ENCODE results near the gene PLA1A. TPM values are rescaled to one million over a fixed set of nuclear protein-coding genes. Genes with fewer than 3 reads are reported as not detected.
A peak's percentile ranks its signal among the peaks of the same experiment; 100 is the strongest.
"Not testable (repeated sequence)": the region's sequence is repeated elsewhere in the genome, so short reads cannot be mapped to it uniquely, and the experiment has no call there.

The PLA1A gene
- total RNA-seq, 1 donor from 2014 or later = 2.0 TPM

GRCh38 chr3:119570229-119570628 is 27.5 kb upstream of the PLA1A start:
- intact Hi-C loops (cut with DNase I) = no loop called here
- peak; percentile 39 for ATAC-seq

GRCh38 chr3:119571230-119571629 is 26.5 kb upstream of the PLA1A start:
- intact Hi-C loops (cut with DNase I) = no loop called here
- ATAC-seq = no peak
- no peak for DNase-seq (ENCODE audit: missing footprints)

More at GRCh38 chr3:119570229-119570628, 27.5 kb upstream of the PLA1A start:
- DNase-seq (ENCODE audit: missing footprints) = no peak

GRCh38 chr3:119571688-119572087 is 26.0 kb upstream of the PLA1A start:
- no peak for ATAC-seq
- DNase-seq (ENCODE audit: missing footprints) = no peak
- intact Hi-C loops (cut with DNase I) = no loop called here

- ATAC-seq (no peak), DNase-seq (ENCODE audit: missing footprints) (no peak)
- intact Hi-C loops (cut with DNase I) = loop anchor here (5.0 kb wide), 1 partner anchor 847 kb away; no protein-coding TSS in a partner anchor
Observed at GRCh38 chr3:119575507-119575906, 22.2 kb upstream of the PLA1A start.

- intact Hi-C loops (cut with DNase I) = loop anchor here (2.0 to 5.0 kb wide), 2 partner anchors 97 to 843 kb away; partner anchors contain the start of gene COX17
- ATAC-seq (peak; percentile 94), DNase-seq (ENCODE audit: missing footprints) (peak; percentile 92)
Observed at GRCh38 chr3:119579366-119580066, 18.2 kb upstream of the PLA1A start, which contains the start of gene ADPRH. Gene ADPRH, plus strand, starts transcription at chr3:119579492. Its CDS starts 2,678 bp downstream, at chr3:119582170.

DNA sequence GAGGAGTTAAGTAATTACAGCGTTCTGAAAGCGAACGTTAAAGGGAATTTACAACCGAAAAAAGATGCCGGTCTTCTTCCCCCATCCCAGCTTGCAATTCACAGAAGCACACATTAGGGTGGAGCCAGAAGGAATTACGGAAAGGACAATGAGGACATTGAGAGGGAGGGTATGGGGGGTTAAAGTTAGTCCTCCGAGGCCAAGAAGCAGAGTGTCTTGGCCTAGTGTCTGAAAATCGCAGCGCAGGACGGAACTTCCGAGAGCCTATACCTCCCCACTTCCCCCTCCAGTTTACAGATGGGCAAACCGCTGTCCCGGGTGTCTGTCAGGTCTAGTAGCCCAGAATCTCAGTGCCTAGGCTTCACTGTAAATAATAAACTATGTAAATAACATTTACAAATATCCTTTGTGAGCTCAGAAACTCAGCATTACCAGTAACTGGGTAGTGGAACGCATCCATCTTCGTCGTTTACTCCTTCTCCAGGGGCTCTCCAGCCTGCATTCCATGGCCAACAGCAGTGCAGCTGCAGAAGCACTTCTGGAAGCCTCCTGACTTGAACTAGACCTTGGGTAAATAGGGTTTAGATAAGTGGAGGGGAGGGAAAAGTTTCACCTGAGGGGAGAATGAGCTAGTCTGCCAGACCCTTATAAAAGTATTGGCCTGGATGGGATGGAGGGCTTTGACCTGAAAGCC is 17.5 kb upstream of the PLA1A start:
- peak; percentile 63 for ATAC-seq
- intact Hi-C loops (cut with DNase I) = no loop called here

DNA sequence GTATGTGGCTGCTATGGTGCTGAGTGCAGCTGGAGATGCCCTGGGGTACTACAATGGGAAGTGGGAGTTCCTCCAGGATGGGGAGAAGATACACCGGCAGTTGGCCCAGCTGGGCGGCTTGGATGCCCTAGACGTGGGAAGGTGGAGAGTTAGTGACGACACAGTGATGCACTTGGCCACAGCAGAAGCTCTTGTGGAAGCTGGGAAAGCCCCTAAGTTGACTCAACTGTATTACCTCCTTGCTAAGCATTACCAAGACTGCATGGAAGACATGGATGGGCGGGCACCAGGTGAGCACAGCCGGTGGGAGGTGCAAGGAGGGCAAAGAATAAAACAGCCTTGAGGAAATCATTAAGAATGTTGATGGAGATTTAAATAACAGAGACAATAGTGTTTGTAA is 15.5 kb upstream of the PLA1A start:
- ATAC-seq = no peak
- intact Hi-C loops (cut with DNase I) = no loop called here
- no peak for DNase-seq (ENCODE audit: missing footprints)

More for the DNA sequence above, 17.5 kb upstream of the PLA1A start:
- peak; percentile 78 for DNase-seq (ENCODE audit: missing footprints)

DNA sequence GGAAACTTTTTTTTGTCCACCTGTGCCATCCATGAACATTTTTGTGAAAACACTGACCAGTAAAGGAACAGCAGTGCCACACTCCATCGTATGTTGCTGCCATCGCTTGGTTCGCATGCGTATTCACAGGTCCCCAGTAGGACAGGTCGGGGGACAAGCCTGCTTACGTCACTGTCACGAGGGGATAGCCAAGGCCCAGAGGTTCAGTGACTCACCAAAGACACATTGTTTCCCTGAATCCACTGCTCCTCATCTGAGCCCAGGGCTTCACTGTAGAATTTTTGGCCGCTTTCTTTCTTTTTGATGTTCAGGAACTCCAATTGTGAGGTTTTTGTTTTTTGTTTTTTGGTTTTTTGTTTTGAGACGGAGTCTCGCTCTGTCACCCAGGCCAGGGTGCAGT is 12.5 kb upstream of the PLA1A start:
- DNase-seq (ENCODE audit: missing footprints) = no peak
- intact Hi-C loops (cut with DNase I) = no loop called here
- ATAC-seq = no peak

GRCh38 chr3:119585856-119586570 is 11.7 kb upstream of the PLA1A start:
- intact Hi-C loops (cut with DNase I) = no loop called here
- ATAC-seq = no peak
- DNase-seq (ENCODE audit: missing footprints) = no peak

- ATAC-seq (no peak), DNase-seq (ENCODE audit: missing footprints) (no peak)
- intact Hi-C loops (cut with DNase I) = no loop called here
Observed at GRCh38 chr3:119586733-119587172, 10.9 kb upstream of the PLA1A start.

- DNase-seq (ENCODE audit: missing footprints) (peak; percentile 80), ATAC-seq (peak; percentile 44)
- intact Hi-C loops (cut with DNase I) = no loop called here
Observed at GRCh38 chr3:119588112-119588511, 9.6 kb upstream of the PLA1A start.

GRCh38 chr3:119589102-119589773 is 8.4 kb upstream of the PLA1A start:
- no peak for ATAC-seq
- no peak for DNase-seq (ENCODE audit: missing footprints)
- intact Hi-C loops (cut with DNase I) = no loop called here

- intact Hi-C loops (cut with DNase I) = no loop called here
- DNase-seq (ENCODE audit: missing footprints) = no peak
- no peak for ATAC-seq
Observed at GRCh38 chr3:119590706-119591105, 7.0 kb upstream of the PLA1A start.

DNA sequence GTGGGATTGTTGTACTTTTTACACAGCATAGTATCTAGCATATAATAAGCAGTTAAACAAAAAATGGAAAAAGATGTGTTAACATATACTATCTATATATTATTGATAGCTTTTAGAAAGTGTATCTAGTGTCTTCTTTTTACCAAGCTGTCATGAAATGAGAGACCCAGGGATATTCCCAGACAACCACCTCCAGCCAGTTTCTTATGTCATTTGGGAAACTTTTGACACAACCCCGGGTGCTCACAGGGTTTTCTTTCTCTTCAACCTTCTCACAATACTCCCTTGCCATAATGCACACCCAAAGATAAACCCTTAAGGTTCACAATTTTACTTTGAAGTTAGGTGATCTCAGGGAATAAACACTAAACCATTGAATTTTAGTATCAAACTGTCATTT is 4.8 kb upstream of the PLA1A start:
- ATAC-seq = no peak
- intact Hi-C loops (cut with DNase I) = no loop called here

DNA sequence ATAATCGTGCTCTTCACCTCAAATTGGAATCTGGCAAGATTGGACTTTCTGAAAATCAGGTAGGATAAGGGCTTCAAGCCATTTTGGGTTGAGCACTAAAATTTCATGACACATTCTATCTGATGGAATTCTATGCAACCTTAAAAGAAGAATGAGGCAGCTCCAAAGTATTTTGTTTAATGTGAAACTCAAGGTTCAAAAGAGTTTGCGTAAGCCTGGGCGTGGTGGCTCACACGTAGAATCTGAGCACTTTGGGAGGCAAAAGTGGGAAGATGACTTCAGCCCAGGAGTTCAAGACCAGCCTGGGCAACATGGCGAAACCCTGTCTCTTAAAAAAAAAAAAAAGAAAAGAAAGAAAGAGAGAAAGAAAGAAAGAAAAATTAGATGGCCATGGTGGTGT is 3.6 kb upstream of the PLA1A start:
- intact Hi-C loops (cut with DNase I) = no loop called here
- DNase-seq (ENCODE audit: missing footprints) (no peak), ATAC-seq (no peak)

More for the DNA sequence above, 4.8 kb upstream of the PLA1A start:
- DNase-seq (ENCODE audit: missing footprints) = no peak

DNA sequence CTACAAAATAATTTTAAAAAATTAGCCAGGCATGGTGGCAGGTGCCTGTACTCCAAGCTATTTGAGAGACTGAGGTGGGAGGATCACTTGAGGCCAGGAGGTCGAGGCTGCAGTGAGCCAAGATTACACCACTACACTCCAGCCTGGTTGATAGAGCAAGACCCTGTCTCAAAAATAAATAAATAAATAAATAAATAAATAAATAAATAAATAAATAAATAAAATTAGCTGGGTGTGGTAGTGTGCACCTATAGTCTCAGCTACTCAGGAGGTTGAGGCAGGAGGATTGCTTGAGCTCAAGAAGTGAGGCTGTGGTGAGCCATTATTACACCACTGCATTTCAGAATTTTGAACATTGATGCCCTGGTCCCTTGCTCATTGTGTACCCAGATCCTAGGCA is 2.8 kb upstream of the PLA1A start:
- ATAC-seq; DNase-seq (ENCODE audit: missing footprints): not testable (repeated sequence)
- intact Hi-C loops (cut with DNase I) = loop anchor here (5.0 kb wide), 1 partner anchor 82 kb away; the partner anchor contains the start of gene COX17

- intact Hi-C loops (cut with DNase I) = loop anchor here (5.0 kb wide), 1 partner anchor 82 kb away; the partner anchor contains the start of gene COX17
- DNase-seq (ENCODE audit: missing footprints) = no peak
- ATAC-seq = peak; percentile 63
Observed at GRCh38 chr3:119595639-119596334, 1.9 kb upstream of the PLA1A start.

- intact Hi-C loops (cut with DNase I) = loop anchor here (5.0 kb wide), 1 partner anchor 81 kb away; the partner anchor contains the start of gene COX17
- no peak for ATAC-seq
- no peak for DNase-seq (ENCODE audit: missing footprints)
Observed at GRCh38 chr3:119596398-119596797, 1.3 kb upstream of the PLA1A start.
